ENCODE data around the gene CLSTN2.

GRCh38 chr3:140427786-140428185 lies 492.8 kb downstream of the CLSTN2 start:
- TF ChIP-seq, protein P1, sequence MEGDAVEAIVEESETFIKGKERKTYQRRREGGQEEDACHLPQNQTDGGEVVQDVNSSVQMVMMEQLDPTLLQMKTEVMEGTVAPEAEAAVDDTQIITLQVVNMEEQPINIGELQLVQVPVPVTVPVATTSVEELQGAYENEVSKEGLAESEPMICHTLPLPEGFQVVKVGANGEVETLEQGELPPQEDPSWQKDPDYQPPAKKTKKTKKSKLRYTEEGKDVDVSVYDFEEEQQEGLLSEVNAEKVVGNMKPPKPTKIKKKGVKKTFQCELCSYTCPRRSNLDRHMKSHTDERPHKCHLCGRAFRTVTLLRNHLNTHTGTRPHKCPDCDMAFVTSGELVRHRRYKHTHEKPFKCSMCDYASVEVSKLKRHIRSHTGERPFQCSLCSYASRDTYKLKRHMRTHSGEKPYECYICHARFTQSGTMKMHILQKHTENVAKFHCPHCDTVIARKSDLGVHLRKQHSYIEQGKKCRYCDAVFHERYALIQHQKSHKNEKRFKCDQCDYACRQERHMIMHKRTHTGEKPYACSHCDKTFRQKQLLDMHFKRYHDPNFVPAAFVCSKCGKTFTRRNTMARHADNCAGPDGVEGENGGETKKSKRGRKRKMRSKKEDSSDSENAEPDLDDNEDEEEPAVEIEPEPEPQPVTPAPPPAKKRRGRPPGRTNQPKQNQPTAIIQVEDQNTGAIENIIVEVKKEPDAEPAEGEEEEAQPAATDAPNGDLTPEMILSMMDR (conservative IDR thresholded peaks at IDR 0.05 in 1 of 2, IDR thresholded peaks at IDR 0.05 in 1 of 2; ENCODE audit: extremely low read depth in 1 of 2, insufficient read depth in 1 of 2, low read depth in 1 of 2, low read length in 2 of 2): no peak
- TF ChIP-seq EZH2 (IDR thresholded peaks at IDR 0.05; ENCODE audit: borderline replicate concordance, low read length): no peak
